ENCODE data around the gene HSFX4.
A peak's percentile ranks its signal among the peaks of the same experiment; 100 is the strongest.

DNA sequence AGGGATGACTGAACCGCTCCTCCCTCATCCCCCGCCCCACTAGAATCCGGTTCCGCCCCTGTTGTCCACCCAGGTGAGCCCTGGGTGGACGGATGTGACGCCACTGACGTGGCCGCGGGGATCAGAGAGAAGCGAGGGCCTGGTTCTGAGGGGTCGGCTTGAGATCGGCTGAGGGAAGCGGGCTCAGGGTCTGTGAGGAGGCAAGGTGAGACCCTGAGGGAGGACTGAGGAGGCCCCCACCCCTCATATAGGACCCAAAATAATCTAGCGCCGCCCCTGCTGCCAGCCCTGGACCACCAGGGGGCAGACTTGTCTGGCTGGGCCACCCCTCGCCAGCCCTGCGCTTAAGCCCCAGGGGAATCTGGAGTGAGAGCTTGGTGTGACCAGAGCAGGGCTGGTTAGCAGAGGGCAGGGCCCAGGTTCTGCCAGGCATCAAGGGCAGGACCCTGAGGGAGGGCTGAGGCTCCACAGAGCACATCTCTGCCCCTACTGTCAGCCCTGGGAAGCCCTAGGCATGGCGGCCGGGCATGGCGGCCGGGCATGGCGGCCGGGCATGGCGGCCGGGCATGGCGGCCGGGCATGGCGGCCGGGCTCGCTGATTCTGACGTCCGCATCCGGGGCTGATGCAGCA, 48.2 kb upstream of the HSFX4 start, which contains the start of gene MAGEA8:
- TF ChIP-seq, protein P1, sequence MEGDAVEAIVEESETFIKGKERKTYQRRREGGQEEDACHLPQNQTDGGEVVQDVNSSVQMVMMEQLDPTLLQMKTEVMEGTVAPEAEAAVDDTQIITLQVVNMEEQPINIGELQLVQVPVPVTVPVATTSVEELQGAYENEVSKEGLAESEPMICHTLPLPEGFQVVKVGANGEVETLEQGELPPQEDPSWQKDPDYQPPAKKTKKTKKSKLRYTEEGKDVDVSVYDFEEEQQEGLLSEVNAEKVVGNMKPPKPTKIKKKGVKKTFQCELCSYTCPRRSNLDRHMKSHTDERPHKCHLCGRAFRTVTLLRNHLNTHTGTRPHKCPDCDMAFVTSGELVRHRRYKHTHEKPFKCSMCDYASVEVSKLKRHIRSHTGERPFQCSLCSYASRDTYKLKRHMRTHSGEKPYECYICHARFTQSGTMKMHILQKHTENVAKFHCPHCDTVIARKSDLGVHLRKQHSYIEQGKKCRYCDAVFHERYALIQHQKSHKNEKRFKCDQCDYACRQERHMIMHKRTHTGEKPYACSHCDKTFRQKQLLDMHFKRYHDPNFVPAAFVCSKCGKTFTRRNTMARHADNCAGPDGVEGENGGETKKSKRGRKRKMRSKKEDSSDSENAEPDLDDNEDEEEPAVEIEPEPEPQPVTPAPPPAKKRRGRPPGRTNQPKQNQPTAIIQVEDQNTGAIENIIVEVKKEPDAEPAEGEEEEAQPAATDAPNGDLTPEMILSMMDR (IDR thresholded peaks at IDR 0.05; ENCODE audit: low read length): peak; percentile 23; the same call in 1 of the 2 replicates
- no peak for TF ChIP-seq EZH2 (IDR thresholded peaks at IDR 0.05; ENCODE audit: borderline replicate concordance, low read length)

Measured in OCI-LY1 (cell line).